T47D (cell line): ENCODE measurements around the gene HPSE2.

Source experiments
- DNase-seq, 2 experiments: peaks; one replicate each; pipeline versions ENCODE4 v3.0.0 to v3.0.0-alpha.2; 2011 to 2012; ENCODE audit warnings: low read depth in 1 of 2, low spot score in 1 of 2
- JUND ChIP-seq: IDR thresholded peaks from 2 replicates; pipeline ENCODE4 v1.6.1; 2012; ENCODE audit warnings: low read depth
- in situ Hi-C: cut with HindIII; loops from 2 replicates; pipeline ENCODE4 v1.10.0; 2016; ENCODE audit warnings: low sequenced_read_pairs, low pct_unique_long_range_greater_than_20kb

The HPSE2 gene

GRCh38 chr10:98720551-98720950 is 515.1 kb downstream of the HPSE2 start:
- DNase-seq: no peak
- TF ChIP-seq JUND: no peak
- in situ Hi-C loops: no loop called here

GRCh38 chr10:98713586-98713985 is 522.1 kb downstream of the HPSE2 start:
- TF ChIP-seq JUND: no peak
- DNase-seq: no peak
- in situ Hi-C loops: no loop called here

GRCh38 chr10:98696516-98696915 is 539.1 kb downstream of the HPSE2 start:
- no peak for DNase-seq
- no peak for TF ChIP-seq JUND
- in situ Hi-C loops: no loop called here

GRCh38 chr10:98694883-98695282 is 540.8 kb downstream of the HPSE2 start:
- no peak for TF ChIP-seq JUND
- in situ Hi-C loops: no loop called here
- DNase-seq: no peak

DNA sequence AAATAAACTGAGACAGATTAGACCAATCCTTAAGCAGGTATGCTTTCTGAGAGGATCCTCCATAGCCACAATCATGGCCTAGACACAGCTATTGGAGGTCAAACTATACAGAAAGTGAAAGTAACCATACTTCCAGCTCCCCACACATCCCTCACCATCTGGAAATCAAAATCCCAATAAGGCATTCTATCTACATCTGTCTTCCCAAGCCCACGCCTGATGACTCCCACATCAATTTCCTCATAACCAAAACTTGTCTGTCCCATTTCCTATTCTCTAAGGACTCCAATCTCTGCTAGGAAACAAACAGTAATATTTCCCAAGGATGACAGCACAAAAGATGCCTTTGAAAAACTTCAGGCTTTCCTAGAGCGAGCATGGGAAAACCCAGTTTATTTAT is 541.6 kb downstream of the HPSE2 start:
- in situ Hi-C loops: no loop called here
- TF ChIP-seq JUND: no peak
- no peak for DNase-seq

DNA sequence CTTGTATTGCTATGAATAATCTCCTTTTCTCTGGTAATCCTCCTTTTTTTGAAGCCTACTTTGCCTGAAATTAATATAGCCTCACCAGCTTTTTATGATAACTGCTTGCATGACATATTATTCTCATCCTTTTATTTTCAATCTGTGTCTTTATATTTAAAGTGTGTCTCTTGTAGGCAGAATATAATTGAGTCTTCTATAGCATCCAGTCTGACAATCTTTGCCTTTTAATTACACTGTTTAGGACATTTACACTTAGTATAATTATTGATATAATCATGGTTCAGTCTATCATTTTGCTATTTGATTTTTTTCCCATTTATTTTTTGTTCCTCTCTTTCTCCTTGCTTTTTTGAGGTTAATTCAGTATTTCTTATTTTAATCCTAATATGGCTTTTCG is 548.0 kb downstream of the HPSE2 start:
- no peak for TF ChIP-seq JUND
- DNase-seq: no peak
- in situ Hi-C loops: no loop called here

DNA sequence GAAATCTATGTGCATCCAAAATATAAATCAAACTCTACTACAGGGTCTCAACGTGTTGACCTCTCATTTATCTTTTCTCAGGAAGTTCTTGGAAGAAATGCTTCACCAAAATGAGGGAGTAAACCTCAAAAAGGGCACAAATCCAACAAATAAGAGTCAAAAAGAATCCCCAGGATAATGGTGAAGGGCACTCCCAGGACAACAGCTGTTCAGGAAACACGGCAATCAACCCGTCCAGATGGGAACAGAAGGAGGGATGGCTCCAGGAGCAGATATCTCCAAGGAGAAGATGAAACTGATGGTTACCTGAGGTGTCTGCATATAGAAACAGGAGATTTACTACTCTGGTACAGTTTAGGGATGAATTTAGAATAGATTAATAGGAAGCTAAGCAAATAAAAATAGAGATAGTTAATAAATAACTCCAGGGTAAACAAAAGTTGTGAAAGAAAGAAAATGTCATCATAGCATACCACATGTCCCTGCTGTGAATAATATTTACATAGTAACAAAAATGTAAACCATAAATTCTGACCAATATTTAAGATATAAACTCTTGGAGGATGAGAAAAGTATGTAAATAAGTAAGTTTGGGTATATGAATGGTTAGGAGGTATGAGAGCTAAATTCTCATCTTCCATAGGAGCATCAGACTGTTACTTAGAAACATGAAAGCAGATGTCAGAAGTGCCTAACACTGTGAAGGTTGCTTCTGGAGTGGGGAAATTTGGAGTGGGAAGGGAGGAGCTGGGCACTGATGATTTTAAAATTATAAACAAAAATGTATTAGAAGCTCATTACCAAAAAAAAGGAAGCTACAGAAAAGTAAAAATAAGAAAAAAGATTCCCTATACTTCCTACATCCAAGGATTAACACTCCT is 551.4 kb downstream of the HPSE2 start:
- DNase-seq: no peak
- in situ Hi-C loops: no loop called here
- no peak for TF ChIP-seq JUND

DNA sequence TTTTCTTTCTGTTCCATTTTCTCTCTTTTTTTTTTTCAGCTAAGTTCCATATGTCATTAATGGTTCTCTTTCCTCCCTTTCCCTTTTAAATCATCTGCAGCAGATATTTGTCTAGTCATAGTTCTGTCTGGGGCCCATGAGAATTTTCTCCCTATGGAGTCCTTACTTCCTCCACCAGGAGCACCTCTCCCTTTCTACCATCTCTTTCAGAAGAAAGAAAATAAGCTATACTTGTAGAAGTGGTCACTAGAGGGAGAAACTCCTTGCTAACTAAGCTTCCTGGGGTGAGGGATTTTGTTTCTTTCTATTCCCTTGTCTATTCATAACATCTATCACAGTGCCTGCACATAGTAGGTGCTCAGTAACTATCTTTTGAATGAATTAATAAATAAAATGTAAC is 558.8 kb downstream of the HPSE2 start:
- TF ChIP-seq JUND: no peak
- DNase-seq: peak in 1 of 2 experiments; percentile 52
- in situ Hi-C loops: no loop called here

GRCh38 chr10:98675902-98676301 is 559.8 kb downstream of the HPSE2 start:
- in situ Hi-C loops: no loop called here
- no peak for DNase-seq
- no peak for TF ChIP-seq JUND

GRCh38 chr10:98673171-98673782 is 562.4 kb downstream of the HPSE2 start:
- no peak for DNase-seq
- in situ Hi-C loops: no loop called here
- TF ChIP-seq JUND: no peak

- DNase-seq: no peak
- in situ Hi-C loops: no loop called here
- TF ChIP-seq JUND: no peak
Observed at GRCh38 chr10:98667081-98667480, 568.6 kb downstream of the HPSE2 start.

GRCh38 chr10:98666276-98666675 is 569.4 kb downstream of the HPSE2 start:
- in situ Hi-C loops: no loop called here
- no peak for DNase-seq
- no peak for TF ChIP-seq JUND

- no peak for TF ChIP-seq JUND
- in situ Hi-C loops: no loop called here
- DNase-seq: peak in 1 of 2 experiments; percentile 54
Observed at GRCh38 chr10:98664329-98665042, 571.2 kb downstream of the HPSE2 start.
